Measurements from ENCODE around the gene DUSP10.

The DUSP10 gene

GRCh38 chr1:221761354-221762002, 19.6 kb upstream of the DUSP10 start:
- Histone ChIP-seq H3K27ac (ENCODE audit: low read length) (no peak overlapping the region), H3K9me3 (ENCODE audit: control insufficient read depth, low read depth, low read length) (no peaks in the 10 kb centered on the region), H3K9ac (ENCODE audit: low read length) (no peak overlapping the region)

GRCh38 chr1:221760911-221761310, 19.0 kb upstream of the DUSP10 start:
- no peak overlapping the region for H3K4me3 ChIP-seq (ENCODE audit: low read length)
- no peaks in the 10 kb centered on the region for H3K27me3 ChIP-seq (ENCODE audit: control insufficient read depth, insufficient read depth, low read length)
- no peak overlapping the region for H3K27ac ChIP-seq (ENCODE audit: low read length)
- no peak overlapping the region for H3K9ac ChIP-seq (ENCODE audit: low read length)
- no peaks in the 10 kb centered on the region for H3K9me3 ChIP-seq (ENCODE audit: control insufficient read depth, low read depth, low read length)
- H3K36me3 ChIP-seq (ENCODE audit: control insufficient read depth, low read depth, low read length), result no peaks in the 10 kb centered on the region
- no peaks in the 10 kb centered on the region for H3K4me1 ChIP-seq (ENCODE audit: control insufficient read depth, low read depth, low read length)

More at GRCh38 chr1:221761354-221762002, 19.6 kb upstream of the DUSP10 start:
- Histone ChIP-seq H3K27me3 (ENCODE audit: control insufficient read depth, insufficient read depth, low read length) (no peaks in the 10 kb centered on the region), H3K4me3 (ENCODE audit: low read length) (no peak overlapping the region), H3K36me3 (ENCODE audit: control insufficient read depth, low read depth, low read length) (no peaks in the 10 kb centered on the region), H3K4me1 (ENCODE audit: control insufficient read depth, low read depth, low read length) (no peaks in the 10 kb centered on the region)

DNA sequence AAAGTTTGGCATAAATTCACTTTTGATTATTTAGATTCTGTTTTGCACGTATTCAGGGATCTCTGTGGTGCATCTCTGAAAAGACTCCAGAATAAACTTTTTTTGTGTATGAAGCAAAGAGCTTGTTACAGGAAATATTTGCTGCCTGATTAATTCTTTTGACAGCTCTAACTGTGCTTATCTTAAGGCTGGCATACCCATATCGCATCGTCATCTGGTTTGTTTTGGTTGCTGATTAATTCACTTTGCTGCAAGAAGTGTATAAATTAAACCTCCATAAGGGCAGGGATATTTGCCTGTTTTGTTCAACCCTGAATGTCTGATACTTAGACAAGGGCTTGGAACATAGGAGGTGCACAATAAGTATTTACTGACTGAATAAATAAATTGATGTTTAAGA, 17.5 kb upstream of the DUSP10 start:
- no peak overlapping the region for H3K27ac ChIP-seq (ENCODE audit: low read length)
- H3K9ac ChIP-seq (ENCODE audit: low read length), result no peak overlapping the region
- H3K4me1 ChIP-seq (ENCODE audit: control insufficient read depth, low read depth, low read length), result no peaks in the 10 kb centered on the region
- no peaks in the 10 kb centered on the region for H3K36me3 ChIP-seq (ENCODE audit: control insufficient read depth, low read depth, low read length)
- no peak overlapping the region for H3K4me3 ChIP-seq (ENCODE audit: low read length)
- H3K27me3 ChIP-seq (ENCODE audit: control insufficient read depth, insufficient read depth, low read length), result no peaks in the 10 kb centered on the region
- no peaks in the 10 kb centered on the region for H3K9me3 ChIP-seq (ENCODE audit: control insufficient read depth, low read depth, low read length)

GRCh38 chr1:221758455-221758854, 16.6 kb upstream of the DUSP10 start:
- no peaks in the 10 kb centered on the region for H3K36me3 ChIP-seq (ENCODE audit: control insufficient read depth, low read depth, low read length)
- no peak overlapping the region for H3K9ac ChIP-seq (ENCODE audit: low read length)
- no peak overlapping the region for H3K27ac ChIP-seq (ENCODE audit: low read length)
- H3K27me3 ChIP-seq (ENCODE audit: control insufficient read depth, insufficient read depth, low read length), result no peaks in the 10 kb centered on the region
- no peaks in the 10 kb centered on the region for H3K9me3 ChIP-seq (ENCODE audit: control insufficient read depth, low read depth, low read length)
- no peak overlapping the region for H3K4me3 ChIP-seq (ENCODE audit: low read length)
- H3K4me1 ChIP-seq (ENCODE audit: control insufficient read depth, low read depth, low read length), result no peaks in the 10 kb centered on the region

GRCh38 chr1:221756830-221757551, 15.1 kb upstream of the DUSP10 start:
- no peaks in the 10 kb centered on the region for H3K36me3 ChIP-seq (ENCODE audit: control insufficient read depth, low read depth, low read length)
- no peak overlapping the region for H3K27ac ChIP-seq (ENCODE audit: low read length)
- H3K9me3 ChIP-seq (ENCODE audit: control insufficient read depth, low read depth, low read length), result no peaks in the 10 kb centered on the region
- no peaks in the 10 kb centered on the region for H3K27me3 ChIP-seq (ENCODE audit: control insufficient read depth, insufficient read depth, low read length)
- H3K4me1 ChIP-seq (ENCODE audit: control insufficient read depth, low read depth, low read length), result no peaks in the 10 kb centered on the region
- no peak overlapping the region for H3K4me3 ChIP-seq (ENCODE audit: low read length)
- H3K9ac ChIP-seq (ENCODE audit: low read length), result no peak overlapping the region

GRCh38 chr1:221753828-221754188, 11.9 kb upstream of the DUSP10 start:
- Histone ChIP-seq H3K4me3 (ENCODE audit: low read length) (no peak overlapping the region), H3K9ac (ENCODE audit: low read length) (no peak overlapping the region), H3K9me3 (ENCODE audit: control insufficient read depth, low read depth, low read length) (no peaks in the 10 kb centered on the region), H3K4me1 (ENCODE audit: control insufficient read depth, low read depth, low read length) (no peaks in the 10 kb centered on the region), H3K27me3 (ENCODE audit: control insufficient read depth, insufficient read depth, low read length) (no peaks in the 10 kb centered on the region), H3K27ac (ENCODE audit: low read length) (no peak overlapping the region), H3K36me3 (ENCODE audit: control insufficient read depth, low read depth, low read length) (no peaks in the 10 kb centered on the region)

GRCh38 chr1:221751226-221751887, 9.5 kb upstream of the DUSP10 start:
- Histone ChIP-seq H3K9ac (ENCODE audit: low read length) (no peak overlapping the region), H3K36me3 (ENCODE audit: control insufficient read depth, low read depth, low read length) (no peaks in the 10 kb centered on the region), H3K27ac (ENCODE audit: low read length) (no peak overlapping the region), H3K4me1 (ENCODE audit: control insufficient read depth, low read depth, low read length) (no peaks in the 10 kb centered on the region), H3K4me3 (ENCODE audit: low read length) (no peak overlapping the region), H3K27me3 (ENCODE audit: control insufficient read depth, insufficient read depth, low read length) (no peaks in the 10 kb centered on the region), H3K9me3 (ENCODE audit: control insufficient read depth, low read depth, low read length) (no peaks in the 10 kb centered on the region)

DNA sequence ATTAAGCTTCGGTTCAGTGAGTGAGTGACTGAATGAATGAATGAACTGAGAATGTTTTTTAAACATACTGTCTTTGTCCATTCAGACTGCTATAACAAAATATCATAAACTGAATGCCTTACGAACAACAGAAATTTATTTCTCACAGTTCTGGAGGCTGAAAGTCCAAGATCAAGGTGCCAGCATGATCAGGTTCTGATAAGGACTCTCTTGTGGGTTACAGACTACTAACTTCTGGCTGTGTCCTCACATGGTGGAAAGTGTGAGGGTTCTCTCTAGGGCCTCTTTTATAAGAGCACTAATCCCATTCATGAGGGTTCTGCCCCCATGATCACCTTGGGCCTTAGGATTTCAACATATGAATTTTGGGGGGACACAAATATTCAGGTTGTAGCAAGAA, 7.1 kb upstream of the DUSP10 start:
- no peak overlapping the region for H3K4me3 ChIP-seq (ENCODE audit: low read length)
- H3K27ac ChIP-seq (ENCODE audit: low read length), result no peak overlapping the region

DNA sequence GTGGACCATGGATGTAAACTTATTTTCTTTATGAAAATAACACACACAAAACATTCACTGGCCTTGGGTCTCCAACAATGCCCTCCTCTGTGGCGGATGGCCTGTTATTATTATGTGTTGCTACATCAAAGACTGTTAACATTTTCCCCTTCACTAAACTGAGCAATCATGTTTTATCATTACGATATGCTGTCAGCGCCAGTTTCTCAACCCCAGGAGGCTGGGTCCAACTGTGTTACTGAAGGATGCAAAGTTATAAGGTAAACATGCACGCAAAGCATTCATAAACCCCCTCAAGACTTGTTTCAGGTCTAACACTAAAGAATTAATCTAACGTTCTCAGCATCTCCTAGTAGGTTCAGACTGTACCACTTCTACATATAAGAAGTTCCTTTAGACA, 6.0 kb upstream of the DUSP10 start:
- Histone ChIP-seq H3K4me3 (ENCODE audit: low read length) (no peak overlapping the region), H3K9ac (ENCODE audit: low read length) (no peak overlapping the region), H3K27ac (ENCODE audit: low read length) (no peak overlapping the region), H3K4me1 (ENCODE audit: control insufficient read depth, low read depth, low read length) (peaks cover 7% of the 10 kb centered on the region), H3K36me3 (ENCODE audit: control insufficient read depth, low read depth, low read length) (no peaks in the 10 kb centered on the region), H3K9me3 (ENCODE audit: control insufficient read depth, low read depth, low read length) (no peaks in the 10 kb centered on the region), H3K27me3 (ENCODE audit: control insufficient read depth, insufficient read depth, low read length) (peaks cover 6% of the 10 kb centered on the region)

More for the DNA sequence above, 7.1 kb upstream of the DUSP10 start:
- Histone ChIP-seq H3K27me3 (ENCODE audit: control insufficient read depth, insufficient read depth, low read length) (peaks cover 6% of the 10 kb centered on the region), H3K9ac (ENCODE audit: low read length) (no peak overlapping the region), H3K4me1 (ENCODE audit: control insufficient read depth, low read depth, low read length) (peaks cover under 1% of the 10 kb centered on the region), H3K36me3 (ENCODE audit: control insufficient read depth, low read depth, low read length) (no peaks in the 10 kb centered on the region), H3K9me3 (ENCODE audit: control insufficient read depth, low read depth, low read length) (no peaks in the 10 kb centered on the region)

- peak overlapping the region; percentile 82 for H3K4me3 ChIP-seq (ENCODE audit: low read length)
- H3K9ac ChIP-seq (ENCODE audit: low read length), result peak overlapping the region; percentile 0
- H3K9me3 ChIP-seq (ENCODE audit: control insufficient read depth, low read depth, low read length), result no peaks in the 10 kb centered on the region
- peaks cover 7% of the 10 kb centered on the region for H3K4me1 ChIP-seq (ENCODE audit: control insufficient read depth, low read depth, low read length)
- H3K27ac ChIP-seq (ENCODE audit: low read length), result no peak overlapping the region
- H3K27me3 ChIP-seq (ENCODE audit: control insufficient read depth, insufficient read depth, low read length), result peaks cover 32% of the 10 kb centered on the region
- no peaks in the 10 kb centered on the region for H3K36me3 ChIP-seq (ENCODE audit: control insufficient read depth, low read depth, low read length)
These were observed 1.7 kb upstream of the DUSP10 start for GRCh38 chr1:221743416-221744208.
